Ascending aorta (tissue), 2 donors: Measurements from ENCODE around the gene TMEM17. TPM values are rescaled to one million over a fixed set of nuclear protein-coding genes. Genes with fewer than 3 reads are reported as not detected.

Source experiments
- DNase-seq, 2 donors: peaks; one replicate each; pipeline ENCODE4 v3.0.0-alpha.2; 2019; ENCODE audit warnings: low spot score in 2 of 2
- H3K27ac ChIP-seq, 2 donors: fragments of 200-600 bp; sonication (generic); one replicate each; pipeline ENCODE4 v1.5.1; 2016 to 2017; ENCODE audit warnings: mild to moderate bottlenecking in 1 of 2
- H3K27me3 ChIP-seq: fragments of 200-600 bp; sonication (generic); one replicate; pipeline ENCODE4 v1.5.1; 2017
- H3K36me3 ChIP-seq, 2 donors: fragments of 200-600 bp; sonication (generic); one replicate each; pipeline ENCODE4 v1.5.1; 2016
- H3K4me1 ChIP-seq, 2 donors: fragments of 200-600 bp; sonication (generic); one replicate each; pipeline ENCODE4 v1.5.1; 2016 to 2017; ENCODE audit warnings: mild to moderate bottlenecking in 1 of 2
- H3K4me3 ChIP-seq, 2 donors: fragments of 200-600 bp; sonication (generic); one replicate each; pipeline ENCODE4 v1.5.1; 2016 to 2017; ENCODE audit warnings: mild to moderate bottlenecking in 1 of 2
- H3K9me3 ChIP-seq, 2 donors: fragments of 200-600 bp; sonication (generic); one replicate each; pipeline ENCODE4 v1.5.1; 2016
- intact Hi-C: fragments of 100-400 bp; cut with DNase I; formaldehyde crosslinking; loops from one replicate; pipeline ENCODE4 v1.15.1; 2023
- total RNA-seq: library from RNA; depleted of rRNA; stranded (reverse); fragments of >200 nt; gene quantifications from one replicate; pipeline ENCODE4 v1.1.0, GENCODE V29; 2016
- TF ChIP-seq, protein P1 (sequence below), 3 experiments: fragments of 200-600 bp in 2 of 3; fragments of 450-650 bp in 1 of 3; sonication (generic) in 2 of 3; IDR thresholded peaks; one replicate each; pipeline ENCODE4 v1.5.1; 2016 to 2019; ENCODE audit warnings: antibody characterized with exemption in 3 of 3, mild to moderate bottlenecking in 1 of 3, moderate library complexity in 1 of 3

TMEM17 gene
- total RNA-seq, 1 donor from 2014 or later, result not detected

DNA sequence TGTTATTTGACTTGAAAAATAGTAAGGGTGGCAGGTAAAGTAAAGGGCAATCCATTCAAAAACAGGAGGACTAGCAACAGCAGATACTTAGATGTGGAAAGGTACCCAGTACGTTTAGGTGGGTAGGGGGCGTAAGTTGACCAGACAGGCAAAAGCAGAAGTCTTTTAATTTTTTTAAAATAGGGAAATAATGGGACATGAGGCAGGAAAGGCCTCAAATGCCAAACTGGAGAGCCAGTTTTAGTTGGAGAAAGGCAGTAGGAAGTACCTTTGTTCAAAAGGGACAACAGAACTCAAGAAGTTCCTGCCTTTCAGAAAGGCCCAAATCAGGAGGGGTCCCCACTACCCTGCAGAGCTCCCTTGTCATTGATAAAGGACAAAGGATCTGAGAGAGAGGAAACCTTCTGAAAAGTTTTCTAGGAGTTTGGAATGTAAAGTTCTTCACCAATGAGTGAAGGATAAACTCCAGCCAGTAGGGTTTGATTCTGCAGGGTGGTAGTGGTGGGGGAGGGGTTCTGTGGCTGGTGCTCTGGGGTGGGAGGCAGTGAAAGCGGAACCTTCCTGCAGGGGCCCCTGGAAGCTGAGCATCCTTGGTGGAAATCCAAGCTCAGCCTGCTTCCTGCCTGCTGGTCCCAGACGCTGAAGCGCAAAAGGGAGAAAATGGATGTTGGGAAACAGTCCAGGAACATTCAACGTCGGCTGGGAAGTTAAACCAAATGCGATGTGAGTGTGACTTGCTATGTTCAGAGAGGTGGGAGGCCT is 40.1 kb downstream of the TMEM17 start:
- DNase-seq, result peak in 1 of 2 donors; percentile 45
- Histone ChIP-seq H3K9me3 (no peaks in the 10 kb centered on the region), H3K27me3 (no peaks in the 10 kb centered on the region), H3K4me3 (no peak overlapping the region), H3K36me3 (no peaks in the 10 kb centered on the region), H3K27ac (no peak overlapping the region), H3K4me1 (no peaks in the 10 kb centered on the region)
- intact Hi-C loops, result no loop called here
- TF ChIP-seq, protein P1, sequence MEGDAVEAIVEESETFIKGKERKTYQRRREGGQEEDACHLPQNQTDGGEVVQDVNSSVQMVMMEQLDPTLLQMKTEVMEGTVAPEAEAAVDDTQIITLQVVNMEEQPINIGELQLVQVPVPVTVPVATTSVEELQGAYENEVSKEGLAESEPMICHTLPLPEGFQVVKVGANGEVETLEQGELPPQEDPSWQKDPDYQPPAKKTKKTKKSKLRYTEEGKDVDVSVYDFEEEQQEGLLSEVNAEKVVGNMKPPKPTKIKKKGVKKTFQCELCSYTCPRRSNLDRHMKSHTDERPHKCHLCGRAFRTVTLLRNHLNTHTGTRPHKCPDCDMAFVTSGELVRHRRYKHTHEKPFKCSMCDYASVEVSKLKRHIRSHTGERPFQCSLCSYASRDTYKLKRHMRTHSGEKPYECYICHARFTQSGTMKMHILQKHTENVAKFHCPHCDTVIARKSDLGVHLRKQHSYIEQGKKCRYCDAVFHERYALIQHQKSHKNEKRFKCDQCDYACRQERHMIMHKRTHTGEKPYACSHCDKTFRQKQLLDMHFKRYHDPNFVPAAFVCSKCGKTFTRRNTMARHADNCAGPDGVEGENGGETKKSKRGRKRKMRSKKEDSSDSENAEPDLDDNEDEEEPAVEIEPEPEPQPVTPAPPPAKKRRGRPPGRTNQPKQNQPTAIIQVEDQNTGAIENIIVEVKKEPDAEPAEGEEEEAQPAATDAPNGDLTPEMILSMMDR (IDR thresholded peaks at IDR 0.05), result no peak

DNA sequence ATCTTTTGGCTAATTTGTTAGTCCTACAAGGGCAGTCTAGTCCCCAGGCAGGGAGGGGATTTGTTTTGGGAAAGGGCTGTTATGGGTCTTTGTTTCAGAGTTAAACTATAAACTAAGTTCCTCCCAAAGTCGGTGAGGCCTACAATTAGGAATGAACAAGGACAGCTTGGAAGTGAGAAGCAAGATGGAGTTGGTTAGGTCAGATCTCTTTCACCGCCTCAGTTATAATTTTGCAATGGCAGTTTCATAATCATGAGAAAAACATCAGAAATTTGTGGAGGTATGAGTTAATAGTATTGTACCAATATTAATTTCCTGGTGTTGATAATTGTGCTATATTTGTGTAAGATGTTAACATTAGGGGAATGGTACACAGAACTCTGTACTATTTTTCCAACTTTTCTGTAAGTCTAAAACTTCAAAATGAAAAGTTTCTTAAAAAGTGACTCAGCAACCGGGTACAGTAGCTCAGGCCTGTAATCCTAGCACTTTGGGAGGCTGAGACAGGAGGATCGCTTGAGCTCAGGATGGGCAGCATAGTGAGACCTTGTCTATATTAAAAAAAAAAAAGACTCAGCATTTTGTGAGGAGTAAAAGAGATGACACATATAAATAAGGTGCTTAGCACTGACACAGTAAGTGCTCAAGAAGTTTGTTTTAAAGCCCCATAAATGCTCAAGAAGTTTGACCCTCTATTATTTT is 40.8 kb downstream of the TMEM17 start:
- Histone ChIP-seq H3K36me3 (no peaks in the 10 kb centered on the region), H3K9me3 (no peaks in the 10 kb centered on the region), H3K4me3 (no peak overlapping the region), H3K4me1 (no peaks in the 10 kb centered on the region), H3K27me3 (no peaks in the 10 kb centered on the region), H3K27ac (no peak overlapping the region)
- peak in 1 of 2 donors; percentile 12 for DNase-seq
- TF ChIP-seq, protein P1 (IDR thresholded peaks at IDR 0.05), result no peak
- intact Hi-C loops, result no loop called here

DNA sequence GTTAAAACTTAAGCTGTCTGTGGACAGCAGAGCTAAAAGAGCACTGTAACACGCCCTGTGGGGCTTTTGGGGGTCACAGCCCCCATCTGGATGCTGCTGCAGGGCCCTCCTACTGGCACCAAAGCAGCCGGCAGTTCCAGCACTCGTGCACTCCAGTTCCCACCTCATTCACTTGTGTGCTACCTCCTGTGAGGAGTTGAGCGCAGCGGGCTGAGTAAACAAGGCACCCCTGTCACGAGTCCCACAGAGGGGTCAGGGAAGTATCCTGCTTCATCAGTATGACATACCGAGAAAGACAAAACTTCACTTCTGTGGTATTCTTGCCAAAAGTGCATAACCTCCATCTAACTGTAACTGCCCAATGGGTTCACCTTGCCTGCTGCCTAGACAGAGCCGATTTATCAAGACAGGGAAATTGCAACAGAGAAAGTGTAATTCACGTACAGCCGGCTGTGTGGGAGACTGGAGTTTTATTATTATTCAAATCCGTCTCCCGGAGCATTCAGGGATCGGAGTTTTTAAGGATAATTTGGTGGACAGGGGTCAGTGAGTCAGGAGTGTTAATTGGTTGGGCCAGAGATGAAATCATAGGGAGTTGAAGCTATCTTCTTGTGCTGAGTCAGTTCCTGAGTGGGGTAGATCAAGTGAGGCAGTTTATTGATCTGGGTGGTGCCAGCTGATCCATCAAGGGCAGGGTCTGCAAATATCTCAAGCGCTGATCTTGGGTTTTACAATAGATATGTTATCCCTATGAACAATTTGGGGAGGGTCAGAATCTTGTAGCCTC is 41.6 kb downstream of the TMEM17 start:
- Histone ChIP-seq H3K27me3 (no peaks in the 10 kb centered on the region), H3K9me3 (no peaks in the 10 kb centered on the region), H3K4me3 (no peak overlapping the region), H3K4me1 (no peaks in the 10 kb centered on the region), H3K36me3 (no peaks in the 10 kb centered on the region), H3K27ac (no peak overlapping the region)
- intact Hi-C loops, result no loop called here
- TF ChIP-seq, protein P1 (IDR thresholded peaks at IDR 0.05), result no peak
- DNase-seq, result peak in 1 of 2 donors; percentile 4

DNA sequence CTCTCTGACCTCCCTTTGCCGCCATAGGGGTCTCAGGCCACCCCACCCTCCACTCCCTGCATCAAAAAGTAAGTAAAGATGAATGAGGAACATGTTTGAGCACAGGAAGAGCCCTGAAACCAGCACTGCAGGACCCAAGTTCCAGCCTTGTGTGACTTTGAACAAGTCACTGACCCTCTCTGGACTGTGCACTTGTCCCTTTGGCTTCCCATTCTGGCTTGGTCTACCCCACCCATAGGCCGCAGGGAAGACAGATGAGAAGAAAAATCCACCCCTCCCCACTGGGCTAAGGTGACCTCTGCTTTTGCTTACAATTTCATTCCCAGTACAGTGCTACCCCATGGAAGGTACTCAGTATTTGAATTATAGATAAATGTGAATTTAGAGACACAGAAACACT is 43.8 kb downstream of the TMEM17 start:
- TF ChIP-seq, protein P1 (IDR thresholded peaks at IDR 0.05), result no peak
- Histone ChIP-seq H3K4me1 (no peaks in the 10 kb centered on the region), H3K27me3 (no peaks in the 10 kb centered on the region), H3K36me3 (no peaks in the 10 kb centered on the region), H3K4me3 (no peak overlapping the region), H3K27ac (peak overlapping the region in 1 of 2 donors; percentile 36), H3K9me3 (no peaks in the 10 kb centered on the region)
- intact Hi-C loops, result no loop called here
- no peak for DNase-seq

DNA sequence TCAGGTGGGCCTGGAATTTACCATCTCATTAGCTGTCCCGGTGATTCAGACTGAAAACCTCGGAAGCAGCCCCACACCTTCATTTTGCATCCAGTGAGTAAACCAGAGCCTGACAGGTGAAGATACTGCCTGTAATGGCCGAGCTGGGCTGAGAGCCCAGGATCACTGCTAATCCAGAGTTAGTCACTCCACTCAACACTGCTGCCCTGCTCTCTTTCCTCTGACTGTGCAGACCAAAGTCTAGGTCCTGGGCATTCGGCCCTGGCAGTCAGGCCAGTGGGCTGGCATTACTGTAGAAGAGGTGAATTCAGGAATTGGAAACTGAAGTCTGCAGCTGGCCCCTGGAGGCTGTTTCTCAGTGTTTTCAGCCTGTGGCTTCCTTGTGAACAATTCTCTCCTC is 44.3 kb downstream of the TMEM17 start:
- Histone ChIP-seq H3K27me3 (no peaks in the 10 kb centered on the region), H3K9me3 (no peaks in the 10 kb centered on the region), H3K4me3 (no peak overlapping the region), H3K4me1 (no peaks in the 10 kb centered on the region), H3K27ac (peak overlapping the region in 1 of 2 donors; percentile 38), H3K36me3 (no peaks in the 10 kb centered on the region)
- intact Hi-C loops, result no loop called here
- DNase-seq, result peak in 1 of 2 donors; percentile 62
- TF ChIP-seq, protein P1 (IDR thresholded peaks at IDR 0.05), result no peak
